ENCODE data around the gene DAND5.
"Not testable (repeated sequence)": the region's sequence is repeated elsewhere in the genome, so short reads cannot be mapped to it uniquely, and the experiment has no call there.

The DAND5 gene

DNA sequence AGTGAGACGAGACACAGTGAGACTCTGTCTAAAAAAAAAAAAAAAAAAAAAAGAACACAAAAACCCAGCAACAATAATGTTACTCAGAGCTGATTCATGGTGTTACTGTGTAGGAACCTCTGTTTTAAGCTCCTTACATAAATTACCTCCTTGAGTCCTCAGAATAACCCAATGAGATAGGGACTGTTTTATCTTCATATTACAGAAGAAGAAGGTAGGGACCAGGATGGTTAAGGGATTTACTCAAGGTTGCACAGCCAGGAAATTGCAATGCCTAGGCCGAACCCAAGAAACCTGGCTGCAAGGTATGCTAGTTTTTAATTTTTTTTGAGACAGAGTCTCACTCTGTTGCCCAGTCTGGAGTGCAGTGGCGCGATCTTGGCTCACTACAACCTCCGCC, 1.5 kb upstream of the DAND5 start:
- no peak for DNase-seq

DNA sequence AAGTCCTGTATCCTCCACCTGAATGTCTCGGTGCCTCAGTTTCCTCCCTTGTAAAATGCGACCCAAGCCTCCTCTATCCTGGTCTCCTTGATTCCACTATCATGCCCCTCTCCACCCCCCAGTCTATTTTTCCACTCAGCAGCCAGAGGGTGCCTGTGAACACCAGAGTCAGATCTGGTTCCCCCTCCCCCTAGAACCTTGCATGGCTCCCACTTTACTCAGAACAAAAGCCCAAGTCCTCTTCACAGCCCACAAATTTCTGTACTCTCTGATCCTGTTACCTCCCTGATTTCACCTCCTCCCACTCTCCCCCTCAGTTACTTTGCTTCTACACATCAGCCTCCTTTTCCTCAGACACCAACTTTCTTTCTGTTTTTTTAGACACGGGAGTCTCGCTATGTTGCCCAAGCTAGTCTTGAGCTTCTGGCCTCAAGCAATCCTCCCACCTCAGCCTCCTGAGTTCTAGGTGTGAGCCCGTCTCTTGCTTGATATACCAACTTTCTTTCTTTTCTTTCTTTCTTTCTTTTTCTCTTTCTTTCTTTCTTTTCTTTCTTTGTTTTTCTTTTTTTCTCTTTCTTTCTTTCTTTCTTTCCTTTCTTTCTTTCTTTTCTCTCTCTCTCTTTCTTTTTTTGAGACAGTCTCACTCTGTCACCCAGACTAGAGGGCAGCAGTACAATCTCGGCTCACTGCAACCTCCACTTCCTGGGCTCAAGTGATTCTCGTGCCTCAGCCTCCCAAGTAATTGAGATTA, 869 bp downstream of the DAND5 start:
- DNase-seq = no peak

DNA sequence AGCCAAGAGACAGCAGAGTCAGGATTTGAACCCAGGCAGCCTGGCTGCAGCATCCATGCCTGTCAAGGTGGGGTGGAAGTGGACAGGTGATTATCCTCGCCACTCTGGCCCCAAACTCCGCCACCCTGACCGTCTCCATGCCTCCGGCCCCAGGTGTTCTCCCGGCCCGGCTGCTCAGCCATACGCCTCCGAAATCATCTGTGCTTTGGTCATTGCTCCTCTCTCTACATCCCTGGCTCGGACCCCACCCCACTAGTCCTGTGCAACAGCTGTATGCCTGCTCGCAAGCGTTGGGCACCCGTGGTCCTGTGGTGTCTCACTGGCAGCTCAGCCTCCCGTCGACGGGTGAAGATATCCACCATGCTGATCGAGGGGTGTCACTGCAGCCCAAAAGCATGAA, 3.9 kb downstream of the DAND5 start:
- no peak for DNase-seq

DNA sequence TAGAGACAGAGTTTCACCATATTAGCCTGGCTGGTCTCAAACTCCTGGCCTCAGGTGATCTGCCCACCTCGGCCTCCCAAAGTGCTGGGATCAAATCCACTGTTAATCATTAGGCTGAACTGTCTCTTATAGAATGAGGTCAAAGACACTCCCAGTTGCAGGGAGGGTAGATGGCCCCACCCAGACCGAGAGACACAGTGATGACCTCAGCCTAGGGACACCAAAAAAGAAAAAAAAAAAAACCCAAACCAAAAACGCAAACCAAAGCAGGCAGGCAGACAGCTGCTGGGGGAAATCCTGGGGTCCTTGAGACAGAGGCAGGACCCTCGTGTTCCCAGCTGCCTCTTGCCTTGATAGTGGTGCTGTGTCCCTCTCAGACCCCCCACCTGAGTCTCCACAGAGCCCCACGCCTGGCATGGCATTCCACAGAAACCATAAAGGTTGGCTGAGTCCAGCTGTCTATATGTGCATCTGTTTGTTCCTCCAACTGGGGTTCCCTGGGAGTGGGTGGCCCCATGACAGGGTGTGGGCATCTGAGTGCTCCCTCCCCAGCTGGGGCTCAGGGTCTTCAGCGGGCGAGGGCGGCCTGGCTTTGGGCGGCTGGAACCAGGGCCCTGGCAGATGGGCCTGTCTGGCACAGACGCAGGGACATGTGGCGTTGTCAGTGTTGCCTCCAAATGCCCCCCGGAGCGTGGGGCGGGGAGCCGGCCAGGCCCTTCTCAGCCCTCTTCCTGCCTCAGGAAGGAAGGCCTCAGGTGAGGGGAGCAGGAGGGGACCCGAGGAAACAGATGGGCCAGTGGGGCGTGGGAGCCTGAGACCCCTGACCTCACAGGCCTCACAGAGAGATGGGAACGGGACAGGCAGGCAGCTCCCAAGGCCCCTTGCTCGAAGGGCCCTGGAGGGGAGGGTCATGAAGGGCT, 5.2 kb downstream of the DAND5 start:
- DNase-seq = no peak

DNA sequence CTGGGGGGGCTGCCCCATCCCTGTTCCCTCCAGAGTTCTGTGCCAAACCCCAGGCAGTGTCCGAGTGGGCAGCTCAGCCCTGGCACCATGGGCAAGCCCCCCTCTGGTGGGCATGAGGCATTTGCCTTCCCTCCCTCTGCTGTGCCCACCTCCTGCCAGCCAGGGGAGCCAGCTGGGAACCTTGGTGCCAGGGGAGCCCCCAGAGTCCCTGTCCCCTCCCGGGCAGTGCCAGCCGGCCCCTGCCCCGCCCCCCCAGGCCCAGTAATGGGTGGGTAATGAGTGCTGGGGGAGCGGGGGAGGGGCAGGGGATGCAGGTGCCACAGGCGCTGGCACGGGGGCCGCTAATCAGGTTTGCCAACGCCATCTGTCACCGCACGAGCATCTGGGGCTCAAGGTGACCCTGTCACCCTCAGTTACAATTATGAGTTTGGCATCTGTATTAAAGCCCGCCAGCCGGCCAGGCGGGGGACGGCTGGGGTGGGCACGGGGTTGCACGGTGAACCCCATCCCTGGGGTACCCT, 5.9 kb downstream of the DAND5 start:
- no peak for DNase-seq

DNA sequence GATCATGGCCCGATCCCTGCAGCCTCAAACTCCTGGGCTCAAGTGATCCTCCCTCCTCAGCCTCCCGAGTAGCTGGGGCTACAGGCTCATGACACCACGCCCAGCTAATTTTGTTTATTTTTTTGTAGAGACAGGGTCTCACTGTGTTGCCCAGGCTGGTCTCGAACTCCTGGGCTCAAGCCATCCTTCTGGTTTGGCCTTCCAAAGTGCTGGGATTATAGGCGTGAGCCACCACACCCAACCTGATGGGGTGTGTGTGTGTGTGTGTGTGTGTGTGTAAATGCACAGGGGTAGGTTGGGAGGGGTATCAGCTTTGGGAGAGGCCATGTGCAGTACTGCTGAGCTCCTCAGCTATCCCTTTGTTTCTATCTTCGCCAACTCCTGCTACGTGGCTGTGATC, 6.7 kb downstream of the DAND5 start:
- DNase-seq = not testable (repeated sequence)

DNA sequence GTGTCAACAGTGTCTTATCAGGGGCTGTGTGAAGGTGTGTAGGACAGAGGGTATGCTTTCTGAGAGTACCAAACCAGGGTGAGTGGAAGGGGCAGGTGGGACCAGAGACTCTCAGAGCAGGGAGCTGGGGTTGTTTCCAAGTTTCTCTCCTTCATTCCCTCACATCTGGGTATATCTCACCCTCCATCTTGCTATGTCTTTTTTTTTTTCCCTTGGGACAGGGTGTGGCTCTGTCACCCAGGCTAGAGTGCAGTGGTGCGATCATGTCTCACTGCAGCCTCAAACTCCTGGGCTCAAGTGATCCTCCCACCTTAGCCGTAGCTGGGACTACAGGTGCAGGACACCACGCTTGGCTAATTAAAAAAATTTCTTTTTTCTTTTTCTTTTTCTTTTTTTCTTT, 10.6 kb downstream of the DAND5 start:
- no peak for DNase-seq

DNA sequence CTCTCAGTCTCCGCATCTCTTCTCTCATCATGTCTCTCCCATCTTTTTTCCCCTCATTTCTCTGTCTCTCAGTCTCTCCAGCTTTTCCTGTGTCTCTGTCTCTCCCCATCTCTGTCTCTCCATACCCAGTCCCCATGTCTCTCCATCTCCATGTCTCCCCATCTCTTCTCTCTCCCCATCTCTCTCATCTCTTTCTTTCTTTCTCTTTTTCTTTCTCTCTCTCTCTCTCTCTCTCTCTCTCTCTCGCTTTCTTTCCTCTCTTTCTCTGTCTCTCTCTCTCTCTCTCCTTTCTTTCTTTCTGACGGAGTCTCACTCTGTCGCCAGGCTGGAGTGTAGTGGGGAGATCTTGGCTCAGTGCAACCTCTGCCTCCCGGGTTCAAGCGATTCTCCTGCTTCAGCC, 13.3 kb downstream of the DAND5 start:
- no peak for DNase-seq

DNA sequence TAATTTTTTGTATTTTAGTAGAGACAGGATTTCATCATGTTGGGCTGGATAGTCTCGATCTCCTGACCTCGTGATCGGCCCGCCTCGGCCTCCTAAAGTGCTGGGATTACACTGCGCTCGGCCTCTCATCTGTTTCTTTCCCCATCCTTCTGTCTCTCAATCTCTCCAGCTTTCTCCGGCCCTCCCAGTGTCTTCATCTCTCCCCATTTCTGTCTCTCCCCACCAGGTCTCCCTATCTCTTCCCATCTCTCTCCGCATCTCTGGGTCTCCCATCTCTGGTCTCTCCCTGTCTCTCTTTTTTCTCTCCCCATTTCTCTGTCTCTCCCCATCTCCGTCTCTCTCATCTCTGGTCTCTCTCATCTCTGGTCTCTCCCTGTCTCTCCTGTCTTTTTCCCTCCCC, 13.7 kb downstream of the DAND5 start:
- DNase-seq = no peak

DNA sequence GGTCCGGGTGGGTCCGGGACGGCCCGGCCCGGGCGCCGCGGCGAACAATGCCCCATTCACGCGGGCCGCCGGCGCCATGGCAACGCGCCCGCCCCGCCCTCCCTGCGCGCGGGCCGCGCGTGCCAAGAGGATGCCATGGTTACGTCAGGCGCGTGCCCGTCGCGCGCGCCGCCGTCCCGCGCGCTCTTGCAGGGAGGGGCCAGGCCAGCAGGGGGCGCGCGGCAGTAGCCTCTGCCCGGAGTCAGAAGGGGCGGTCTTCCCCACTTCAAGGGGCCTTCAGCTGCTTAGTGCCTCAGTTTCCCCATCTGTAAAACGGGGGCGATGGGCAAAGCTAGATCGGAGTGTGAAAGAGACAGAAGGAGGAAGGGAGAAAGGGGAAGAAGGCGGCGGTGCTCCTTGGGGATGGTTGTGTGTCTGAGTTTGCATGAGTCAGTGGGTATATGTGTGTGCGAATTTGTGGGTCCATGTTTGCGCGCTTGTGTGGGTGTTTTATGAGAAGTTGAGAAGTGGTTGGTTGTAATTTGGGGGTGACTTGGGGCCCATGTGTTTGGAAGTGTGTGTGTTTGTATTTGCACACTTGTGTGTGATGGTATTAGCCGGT, 14.3 kb downstream of the DAND5 start:
- peak; percentile 86 for DNase-seq

DNA sequence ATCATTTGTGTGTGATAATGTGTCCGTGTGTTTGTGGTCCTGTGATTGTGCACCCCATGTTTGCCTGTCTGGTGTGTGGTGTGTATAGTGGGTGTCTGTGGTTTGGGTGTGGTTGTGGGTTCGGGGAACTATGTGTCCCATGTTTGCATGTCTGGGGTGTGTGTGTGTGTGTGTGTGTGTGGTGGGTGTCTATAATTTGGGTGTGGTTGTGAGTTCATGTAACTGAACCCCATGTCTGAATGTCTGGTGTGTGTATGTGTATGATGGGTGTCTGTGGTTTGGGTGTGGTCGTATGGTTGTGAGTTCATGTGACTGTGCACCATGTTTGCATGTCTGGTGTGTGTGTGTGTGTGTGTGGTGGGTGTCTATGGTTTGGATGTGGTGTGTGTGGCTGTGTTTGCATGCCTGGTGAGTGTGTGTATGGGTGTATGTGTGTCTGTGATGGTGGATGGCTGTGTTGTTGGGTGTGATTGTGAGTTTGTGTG, 14.8 kb downstream of the DAND5 start:
- DNase-seq = no peak

DNA sequence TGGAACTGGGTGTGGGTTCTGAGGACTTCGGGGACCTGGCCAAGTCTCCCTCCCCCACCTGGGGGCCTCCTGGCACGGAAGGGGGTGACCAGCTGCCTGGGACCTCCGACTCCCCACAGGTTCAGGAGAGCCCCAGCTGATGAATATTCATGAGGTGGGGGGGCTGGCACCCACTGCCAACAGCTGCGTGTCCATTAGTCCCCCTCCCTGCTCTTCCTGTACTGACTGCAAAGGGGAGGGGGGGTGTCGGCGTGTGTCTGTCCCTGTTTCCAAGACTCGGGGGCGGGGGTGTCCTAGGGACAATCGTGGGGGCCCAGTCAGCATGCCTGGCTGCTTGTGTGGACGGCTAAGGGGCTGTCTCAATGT, 15.3 kb downstream of the DAND5 start:
- no peak for DNase-seq

DNA sequence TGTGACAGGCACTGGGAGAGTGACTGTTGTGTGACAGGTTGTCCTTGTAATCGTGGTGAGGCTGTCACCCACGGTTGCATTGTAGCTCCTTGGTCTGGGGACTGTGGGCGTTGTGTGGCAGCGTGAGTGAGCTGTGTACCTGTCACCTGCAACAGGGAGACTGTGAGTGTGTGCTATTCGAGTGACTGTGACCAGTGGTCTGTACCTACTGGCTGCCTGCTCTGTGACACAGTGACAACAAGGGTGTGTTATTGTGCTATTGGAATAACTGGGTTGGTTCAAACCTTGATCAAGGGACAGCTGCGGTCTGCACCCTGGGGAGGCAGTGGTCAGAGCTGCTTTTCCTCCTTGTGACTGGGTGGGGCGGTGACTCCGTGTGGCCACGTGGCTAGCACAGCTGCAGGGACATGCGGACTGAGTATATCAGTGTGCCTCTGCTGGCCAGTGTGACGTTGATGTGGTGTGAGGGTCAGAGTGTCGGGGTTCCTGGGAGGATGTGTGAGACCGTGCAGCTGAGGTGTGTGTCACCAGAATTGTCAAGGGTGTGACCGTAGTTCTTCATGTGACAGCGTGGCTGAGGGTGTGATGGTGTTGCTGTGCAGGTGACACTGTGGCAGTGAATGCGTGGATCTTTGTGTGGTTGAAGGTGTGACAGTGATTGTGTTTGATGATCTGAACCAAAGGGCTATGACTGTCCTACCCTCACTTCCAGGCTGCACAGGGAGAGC, 15.8 kb downstream of the DAND5 start:
- DNase-seq = peak; percentile 36

DNA sequence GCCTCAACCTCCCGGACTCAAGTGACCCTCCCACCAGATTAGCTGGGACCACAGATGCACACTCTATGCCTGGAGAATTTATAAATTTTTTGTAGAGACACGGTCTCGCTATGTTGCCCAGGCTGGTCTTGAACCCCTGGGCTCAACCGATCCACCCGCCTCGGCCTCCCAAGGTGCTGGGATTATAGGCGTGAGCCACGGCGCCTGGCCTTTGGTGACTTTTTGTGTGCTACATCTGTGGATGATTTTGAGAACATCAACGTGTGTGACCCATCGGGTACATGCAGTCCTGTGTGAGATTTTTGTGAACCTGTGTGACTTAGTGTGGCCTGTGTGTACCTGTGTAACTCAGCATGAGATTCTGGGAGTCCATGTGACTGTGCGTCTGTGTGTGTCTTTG, 17.4 kb downstream of the DAND5 start:
- DNase-seq = no peak

DNA sequence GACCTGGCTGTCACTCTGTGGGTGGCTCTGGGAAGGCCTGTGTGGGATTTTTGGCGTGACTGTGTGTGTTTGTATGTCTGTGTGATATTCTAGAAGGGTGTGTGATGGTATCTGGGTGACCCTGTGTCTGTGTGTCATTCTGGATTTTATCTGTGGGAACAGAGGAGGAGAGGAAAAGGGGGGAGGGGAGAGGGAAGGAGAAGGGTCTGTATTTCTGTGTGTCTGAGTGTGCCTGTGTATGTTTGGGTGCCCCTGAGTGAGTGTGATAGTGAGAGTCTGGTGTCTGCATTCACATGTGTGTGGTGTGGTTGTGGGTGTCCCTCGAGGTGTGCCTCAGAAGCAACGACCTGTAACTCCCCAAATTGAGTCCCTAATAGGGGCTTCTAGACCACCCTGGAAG, 17.8 kb downstream of the DAND5 start:
- no peak for DNase-seq

DNA sequence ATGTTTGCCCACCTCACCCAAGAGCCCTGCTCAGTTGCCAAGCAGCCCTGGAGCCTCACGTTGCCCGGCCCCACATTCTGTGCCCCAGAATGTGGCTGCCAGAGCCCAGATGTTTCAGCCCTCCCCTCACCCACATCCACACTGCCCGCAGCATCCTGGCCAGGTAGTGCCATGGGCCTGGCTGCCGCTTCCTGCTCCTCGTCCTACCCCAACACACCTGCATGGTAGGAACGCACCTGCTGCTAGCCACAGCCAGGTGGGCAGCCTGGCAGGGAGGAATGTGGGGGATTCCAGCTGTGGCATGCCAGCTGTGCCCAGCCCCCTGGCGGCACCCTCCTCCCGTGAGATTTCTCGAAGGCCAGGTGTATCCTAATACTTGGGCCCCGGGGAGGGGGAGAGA, 18.4 kb downstream of the DAND5 start:
- DNase-seq = no peak

DNA sequence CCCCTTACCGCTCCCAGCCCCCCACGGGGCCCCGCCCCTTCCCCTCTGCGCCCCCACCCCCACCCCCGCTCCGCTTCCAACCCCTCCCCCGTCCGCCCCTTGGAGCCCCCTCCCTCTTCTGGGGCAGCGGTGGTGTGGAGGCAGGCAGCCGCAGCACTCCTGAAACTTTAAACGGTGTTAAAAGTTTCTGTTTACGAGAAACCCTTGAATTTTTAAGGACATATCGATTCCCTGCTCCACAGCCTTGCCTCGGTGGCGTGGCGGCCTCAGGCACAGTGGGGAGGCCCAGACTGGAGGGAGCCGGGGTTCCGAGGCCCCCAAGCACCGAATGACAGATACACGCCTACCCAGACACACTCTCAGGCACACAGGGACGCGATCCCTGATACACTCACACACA, 21.1 kb downstream of the DAND5 start:
- DNase-seq = no peak

DNA sequence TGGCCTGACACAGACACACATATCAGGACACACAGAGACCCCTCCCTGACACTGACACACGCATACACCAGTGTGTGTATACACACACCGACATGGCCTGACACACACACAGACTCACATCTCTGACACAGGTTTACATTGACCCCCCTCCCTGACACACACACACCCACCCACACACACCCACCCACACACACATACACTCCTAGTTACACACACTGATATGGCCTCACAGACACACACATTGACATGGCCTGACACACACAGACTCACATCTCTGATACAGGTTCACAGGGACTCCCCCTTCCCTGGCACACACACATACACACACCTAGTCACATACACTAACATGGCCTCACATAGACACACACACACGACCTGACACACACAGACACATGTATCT, 21.5 kb downstream of the DAND5 start:
- DNase-seq = no peak

DNA sequence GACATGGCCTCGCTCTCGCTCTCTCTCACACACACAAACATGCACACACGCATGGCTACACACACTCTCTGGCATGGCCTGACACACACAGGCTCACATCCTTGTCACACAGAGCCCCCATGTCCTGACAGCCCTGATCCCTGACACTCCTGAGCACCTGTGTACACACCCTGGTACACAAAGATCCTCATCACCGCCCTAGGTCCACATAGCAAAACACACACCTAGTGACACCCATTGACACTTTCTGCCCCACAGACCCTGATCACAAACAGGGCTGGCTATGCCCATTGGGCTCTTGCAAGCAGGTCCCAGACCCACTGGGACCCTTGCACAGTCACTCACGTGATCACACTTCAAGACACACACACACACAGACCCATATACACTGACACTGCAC, 21.9 kb downstream of the DAND5 start:
- DNase-seq = no peak

DNA sequence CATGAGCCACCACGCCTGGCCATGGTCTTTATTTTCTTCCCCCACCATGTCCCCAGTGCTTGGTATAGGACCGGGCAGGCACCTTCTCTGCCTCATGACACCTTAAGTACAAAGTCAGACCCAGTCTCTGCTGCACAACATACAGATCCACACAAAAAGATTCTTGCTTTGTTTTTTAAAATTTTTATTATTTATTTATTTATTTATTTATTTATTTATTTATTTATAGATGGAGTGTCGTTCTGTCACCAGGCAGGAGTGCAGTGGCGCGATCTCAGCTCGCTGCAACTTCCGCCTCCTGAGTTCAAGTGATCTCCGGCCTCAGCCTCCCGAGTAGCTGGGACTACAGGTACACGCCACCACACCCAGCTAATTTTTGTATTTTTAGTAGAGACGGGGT, 23.4 kb downstream of the DAND5 start:
- no peak for DNase-seq

DNA sequence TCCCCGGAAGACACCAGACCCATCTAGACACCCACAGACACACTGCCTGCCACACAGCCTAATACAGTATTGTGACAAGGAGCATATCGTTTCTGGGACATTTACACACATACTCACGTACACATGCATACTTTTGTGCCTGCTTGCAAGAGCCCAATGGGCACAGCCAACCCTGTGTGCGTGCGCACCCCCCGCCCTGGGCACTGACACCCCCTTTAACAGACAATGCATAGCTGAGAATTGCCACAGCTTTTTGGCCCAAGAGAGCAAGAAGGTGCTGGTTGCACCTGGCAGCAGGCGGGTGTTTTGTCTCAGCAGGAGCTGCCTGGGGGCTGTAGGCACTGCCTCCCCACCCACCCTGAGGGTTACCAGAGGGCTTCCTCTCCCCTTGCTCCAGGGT, 24.2 kb downstream of the DAND5 start:
- no peak for DNase-seq

DNA sequence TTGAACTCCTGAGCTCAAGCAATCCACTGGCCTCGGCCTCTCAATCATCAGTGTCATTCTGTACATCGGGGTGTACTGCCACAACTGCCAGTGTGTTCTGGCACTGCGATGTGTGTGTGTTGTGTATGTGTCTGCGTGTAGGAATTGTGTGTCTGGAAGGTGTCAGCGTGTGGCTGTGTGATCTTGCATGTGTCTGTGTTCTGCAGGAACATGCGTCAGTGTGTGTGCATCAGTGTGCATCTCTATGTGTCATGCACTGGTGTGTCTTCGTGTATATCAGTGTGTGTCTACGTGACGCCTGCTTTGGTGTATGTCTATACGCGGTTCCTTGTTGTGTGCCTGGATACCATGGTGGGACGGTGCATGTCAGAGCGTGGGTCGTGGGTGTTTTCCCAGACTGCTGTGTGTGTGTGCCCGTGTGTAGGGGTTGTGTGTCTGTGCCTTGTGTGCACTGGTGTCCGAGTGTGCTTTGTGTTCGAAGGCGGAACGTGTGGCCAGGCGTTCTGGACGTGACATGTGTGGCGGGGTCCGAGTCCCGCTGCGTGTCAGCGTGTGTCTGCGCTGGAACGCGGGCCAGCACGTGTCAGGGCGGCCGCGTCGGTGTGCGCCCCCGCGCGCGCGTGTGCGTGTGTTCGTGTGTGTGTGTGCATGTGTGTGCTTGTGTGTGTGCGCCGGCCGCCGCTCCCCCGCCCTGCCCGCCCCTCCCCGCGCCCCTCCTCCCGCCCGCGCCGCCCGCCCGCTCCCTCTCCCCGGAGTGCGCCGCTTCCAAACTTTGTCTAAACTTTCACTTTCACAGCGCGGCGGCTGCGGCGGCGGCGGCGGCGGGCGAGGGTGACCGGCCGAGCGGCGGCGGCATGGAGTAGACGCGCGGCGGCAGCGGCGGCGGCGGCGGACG, 25.6 kb downstream of the DAND5 start, which contains the start of gene NFIX:
Gene NFIX, plus strand, starts transcription at position 775 of the 895 bp plus-strand sequence. CDS start 363 bp downstream, outside the sequence.
- DNase-seq = peak; percentile 70

Data from activated CD4-positive, alpha-beta T cell treated with anti-CD3 and anti-CD28 coated beads for 48 hours (primary cell).